Endothelial cell of umbilical vein (primary cell): ENCODE data around the gene SHC4. TPM values are rescaled to one million over a fixed set of nuclear protein-coding genes. Genes with fewer than 3 reads are reported as not detected.

Experiments
- BruUV-seq: library from RNA; stranded (reverse); fragments of 400-500 nt; replicated peaks from 2 replicates; lab custom pipeline; 2021; lab: Mats Ljungman, UMichigan
- CTCF ChIA-PET: fragments of 300-600, 350-600 bp; sonication (Branson Sonifier 250); formaldehyde crosslinking; loops from one replicate; lab custom pipeline; 2021; ENCODE audit warnings: antibody characterized with exemption, inconsistent platforms; lab: Charles Lee
- POLR2A ChIA-PET: fragments of 300-600, 350-600 bp; sonication (Branson Sonifier 250); formaldehyde crosslinking; loops from one replicate; lab custom pipeline; 2021; ENCODE audit warnings: antibody characterized with exemption, inconsistent platforms; lab: Charles Lee
- DNase-seq: peaks from one replicate; pipeline ENCODE4 v3.0.0-alpha.2; 2011; ENCODE audit warnings: low read depth, low spot score
- FAIRE-seq: peaks from 2 replicates; lab custom pipeline; 2011; peaks lifted over from hg19 to GRCh38; lab: Jason Lieb, UNC
- H2AFZ ChIP-seq: 2 replicates; pipeline ENCODE4 v1.6.0; 2012; ENCODE audit warnings: low read depth, low read length, control low read depth, inconsistent platforms
- H3K27ac ChIP-seq: 2 replicates; pipeline ENCODE4 v1.5.1; 2011; ENCODE audit warnings: low read depth, mild to moderate bottlenecking, control low read depth, low read length, moderate library complexity; ENCODE audit not compliant: insufficient read depth
- H3K27me3 ChIP-seq, 2 experiments: 2 replicates each; pipeline versions ENCODE4 v1.6.0 to v1.6.1; 2011; ENCODE audit warnings: low read length in 2 of 2, mixed read lengths in 1 of 2; ENCODE audit not compliant: control insufficient read depth in 2 of 2, insufficient read depth in 2 of 2
- H3K36me3 ChIP-seq, 2 experiments: 2 replicates in 1 of 2; 3 replicates in 1 of 2; pipeline ENCODE4 v1.5.1; 2011; ENCODE audit warnings: low read length in 2 of 2, mild to moderate bottlenecking in 1 of 2, moderate library complexity in 1 of 2; ENCODE audit not compliant: control insufficient read depth in 2 of 2, insufficient read depth in 2 of 2; ENCODE audit errors: extremely low read depth in 1 of 2
- H3K4me1 ChIP-seq: 3 replicates; pipeline ENCODE4 v1.5.1; 2011; ENCODE audit warnings: mild to moderate bottlenecking, low read length; ENCODE audit not compliant: control insufficient read depth, insufficient read depth; ENCODE audit errors: extremely low read depth
- H3K4me2 ChIP-seq: 2 replicates; pipeline ENCODE4 v1.6.1; 2011; ENCODE audit warnings: low read length, control low read depth, mixed read lengths; ENCODE audit not compliant: insufficient read depth
- H3K4me3 ChIP-seq, 3 experiments: fragments of 200-600 bp in 1 of 3; sonication (generic), shearing (Covaris generic) in 1 of 3; replicated peaks in 1 of 3; 2 replicates each; pipeline ENCODE4 v1.5.1; 2011 to 2016; ENCODE audit warnings: control low read depth in 3 of 3, low read length in 3 of 3, mild to moderate bottlenecking in 2 of 3, inconsistent platforms in 1 of 3, low read depth in 1 of 3, moderate library complexity in 1 of 3; ENCODE audit not compliant: insufficient read depth in 1 of 3
- H3K79me2 ChIP-seq: 2 replicates; pipeline ENCODE4 v1.6.0; 2012; ENCODE audit warnings: low read length, inconsistent platforms; ENCODE audit not compliant: control insufficient read depth, insufficient read depth
- H3K9ac ChIP-seq: replicated peaks from 2 replicates; pipeline ENCODE3; 2011; ENCODE audit warnings: low read length, control low read depth; ENCODE audit not compliant: insufficient read depth; ENCODE audit errors: extremely low read depth
- H3K9me1 ChIP-seq: replicated peaks from 3 replicates; pipeline ENCODE4 v1.6.0; 2011; ENCODE audit warnings: mild to moderate bottlenecking, low read length; ENCODE audit not compliant: control insufficient read depth, insufficient read depth; ENCODE audit errors: extremely low read depth
- H3K9me3 ChIP-seq: replicated peaks from 2 replicates; pipeline ENCODE4 v1.5.1; 2012; ENCODE audit warnings: low read length, inconsistent platforms; ENCODE audit not compliant: control insufficient read depth, insufficient read depth
- H4K20me1 ChIP-seq: replicated peaks from 2 replicates; pipeline ENCODE3; 2011; ENCODE audit warnings: mild to moderate bottlenecking, low read length; ENCODE audit not compliant: control insufficient read depth, insufficient read depth; ENCODE audit errors: extremely low read depth
- EZH2 ChIP-seq: IDR thresholded peaks from 2 replicates; pipeline ENCODE4 v1.6.1; 2012; ENCODE audit warnings: borderline replicate concordance, low read depth, mild to moderate bottlenecking, moderate library complexity, low read length, inconsistent platforms; ENCODE audit not compliant: severe bottlenecking
- FOS ChIP-seq: IDR thresholded peaks from 2 replicates; pipeline ENCODE4 v1.6.1; 2011; ENCODE audit warnings: mild to moderate bottlenecking, low read length, moderate library complexity, borderline replicate concordance; ENCODE audit not compliant: insufficient read depth
- GATA2 ChIP-seq: IDR thresholded peaks from 2 replicates; pipeline ENCODE4 v1.7.0; 2011; ENCODE audit warnings: low read depth, mild to moderate bottlenecking, moderate library complexity, mixed read lengths, low read length; ENCODE audit not compliant: insufficient read length, insufficient read depth
- JUN ChIP-seq: IDR thresholded peaks from 2 replicates; pipeline ENCODE4 v1.6.1; 2011; ENCODE audit warnings: borderline replicate concordance, low read depth; ENCODE audit not compliant: insufficient read length, insufficient read depth
- MYC ChIP-seq: IDR thresholded peaks from one replicate; pipeline ENCODE4 v1.6.1; 2011; ENCODE audit warnings: mild to moderate bottlenecking, low read depth, low read length
- POLR2A ChIP-seq: IDR thresholded peaks from 2 replicates; pipeline ENCODE4 v1.6.1; 2012; ENCODE audit warnings: low read depth, mild to moderate bottlenecking, control low read depth, low read length
- POLR2AphosphoS5 ChIP-seq: IDR thresholded peaks from 2 replicates; pipeline ENCODE4 v1.6.1; 2012; ENCODE audit warnings: low read depth, mild to moderate bottlenecking, control low read depth, low read length, moderate library complexity; ENCODE audit not compliant: insufficient read depth
- dilution Hi-C: fragments of 300-500 bp; cut with MboI; formaldehyde crosslinking; loops from one replicate; pipeline ENCODE4 v1.15.0; 2019; ENCODE audit warnings: low sequenced_read_pairs; ENCODE audit not compliant: extremely low pct_ligation_motif_present
- intact Hi-C: fragments of 100-400 bp; cut with micrococcal nuclease; formaldehyde crosslinking; loops from one replicate; pipeline ENCODE4 v1.10.0; 2022
- polyA plus RNA-seq, 4 experiments: library from polyadenylated mRNA; depleted of rRNA in 3 of 4; stranded (reverse) in 3 of 4; unstranded in 1 of 4; fragments of >200 nt; gene quantifications; 2 replicates each; pipeline versions ENCODE4 v1.2.1 to v1.2.3, GENCODE V29; 2011 to 2012; ENCODE audit warnings: missing spikeins in 1 of 4
- total RNA-seq: library from RNA; stranded (reverse); gene quantifications from 2 replicates; pipeline ENCODE4 v1.2.3, GENCODE V29; 2021
- TF ChIP-seq, protein P1 (sequence below): IDR thresholded peaks from 2 replicates; pipeline ENCODE4 v1.6.1; 2011; ENCODE audit not compliant: insufficient read depth, insufficient read length
- TF ChIP-seq, protein P2 (sequence below), 2 donors: IDR thresholded peaks; 1 replicate in 1 of 2; 2 replicates in 1 of 2; pipeline ENCODE4 v1.5.1; 2011; ENCODE audit warnings: low read length in 2 of 2, mild to moderate bottlenecking in 2 of 2, moderate library complexity in 2 of 2, control low read depth in 1 of 2, inconsistent platforms in 1 of 2, low read depth in 1 of 2; ENCODE audit not compliant: insufficient read depth in 1 of 2; ENCODE audit errors: extremely low read depth in 1 of 2

The SHC4 gene
- total and polyA plus RNA-seq, 2 donors (not counting 3 experiments of a cell fraction or from before 2014, with no cell fraction given): 0.20 TPM; not detected in 1

DNA sequence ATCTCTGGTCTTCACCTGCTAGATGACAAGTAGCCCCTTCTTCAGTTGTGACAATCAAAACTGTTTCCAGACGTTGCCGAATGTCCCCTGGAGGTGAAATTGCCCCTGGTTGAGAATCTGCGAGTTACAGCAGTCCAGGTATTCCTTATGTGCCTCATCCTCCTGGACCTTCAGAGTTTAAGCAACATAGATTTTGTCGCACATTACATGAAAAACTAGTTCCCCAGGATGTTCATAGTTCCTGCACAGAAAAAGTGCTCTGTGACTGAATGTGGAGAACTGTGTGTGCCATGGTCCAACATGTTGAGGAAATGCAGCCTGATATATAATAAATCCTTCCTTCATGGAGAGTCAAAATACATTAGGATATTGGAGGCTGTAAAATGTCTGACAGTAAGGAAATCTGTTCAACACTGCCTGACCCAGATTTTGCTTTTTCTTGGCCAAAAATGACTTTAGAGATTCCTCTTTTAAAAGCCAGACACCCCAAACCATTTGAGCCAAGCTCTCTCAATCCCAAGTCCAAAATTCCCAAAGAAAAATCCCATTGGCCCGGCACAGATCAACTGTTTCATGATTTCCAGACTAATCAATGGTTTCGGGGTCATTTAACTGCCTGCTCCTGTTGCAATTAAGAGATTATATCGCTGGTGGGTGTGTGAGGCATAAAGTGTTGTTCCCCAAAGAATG lies 20.4 kb upstream of the SHC4 start:
- BruUV-seq: no TSS peak
- peaks cover 5 to 9% of the 10 kb centered on the region in 2 experiments for H3K27me3 ChIP-seq
- ChIA-PET CTCF (interaction anchor here (1.0 to 4.3 kb wide), 4 partner anchors 9 to 162 kb away, joined by 3 to 33 read pairs (median 6); no protein-coding TSS in a partner anchor), POLR2A (no interaction called here)
- no peaks in the 10 kb centered on the region for H3K9me3 ChIP-seq
- H3K36me3 ChIP-seq: no peaks in the 10 kb centered on the region
- H3K27ac ChIP-seq: no peak overlapping the region
- no peak overlapping the region for H3K9ac ChIP-seq
- no peak overlapping the region for H3K4me2 ChIP-seq
- TF ChIP-seq EZH2 (no peak), POLR2A (no peak), POLR2AphosphoS5 (no peak), FOS (no peak), GATA2 (no peak)
- TF ChIP-seq, protein P1, sequence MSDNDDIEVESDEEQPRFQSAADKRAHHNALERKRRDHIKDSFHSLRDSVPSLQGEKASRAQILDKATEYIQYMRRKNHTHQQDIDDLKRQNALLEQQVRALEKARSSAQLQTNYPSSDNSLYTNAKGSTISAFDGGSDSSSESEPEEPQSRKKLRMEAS: no peak
- no peak overlapping the region for H2AFZ ChIP-seq
- no peak for DNase-seq
- no peaks in the 10 kb centered on the region for H3K9me1 ChIP-seq
- no peaks in the 10 kb centered on the region for H3K4me1 ChIP-seq
- no peak for FAIRE-seq
- no peak overlapping the region for H3K4me3 ChIP-seq
- H4K20me1 ChIP-seq: no peaks in the 10 kb centered on the region
- intact Hi-C loops: no loop called here
- H3K79me2 ChIP-seq: no peaks in the 10 kb centered on the region
- dilution Hi-C loops: no loop called here

- Histone ChIP-seq H3K9me1 (no peaks in the 10 kb centered on the region), H3K36me3 (no peaks in the 10 kb centered on the region), H4K20me1 (no peaks in the 10 kb centered on the region), H3K27ac (no peak overlapping the region), H3K9ac (no peak overlapping the region), H3K4me2 (no peak overlapping the region), H3K9me3 (no peaks in the 10 kb centered on the region), H3K4me1 (no peaks in the 10 kb centered on the region), H3K4me3 (no peak overlapping the region), H3K27me3 (peaks cover 5 to 9% of the 10 kb centered on the region in 2 experiments), H3K79me2 (no peaks in the 10 kb centered on the region), H2AFZ (no peak overlapping the region)
- intact Hi-C loops: no loop called here
- CTCF ChIA-PET: interaction anchor here (1.0 to 2.1 kb wide), 2 partner anchors 11 to 162 kb away, joined by 4 to 7 read pairs; no protein-coding TSS in a partner anchor
- POLR2A ChIA-PET: no interaction called here
- dilution Hi-C loops: no loop called here
- TF ChIP-seq EZH2 (no peak), JUN (no peak), MYC (no peak), GATA2 (no peak), FOS (no peak), POLR2A (no peak), POLR2AphosphoS5 (no peak)
- TF ChIP-seq, protein P2, sequence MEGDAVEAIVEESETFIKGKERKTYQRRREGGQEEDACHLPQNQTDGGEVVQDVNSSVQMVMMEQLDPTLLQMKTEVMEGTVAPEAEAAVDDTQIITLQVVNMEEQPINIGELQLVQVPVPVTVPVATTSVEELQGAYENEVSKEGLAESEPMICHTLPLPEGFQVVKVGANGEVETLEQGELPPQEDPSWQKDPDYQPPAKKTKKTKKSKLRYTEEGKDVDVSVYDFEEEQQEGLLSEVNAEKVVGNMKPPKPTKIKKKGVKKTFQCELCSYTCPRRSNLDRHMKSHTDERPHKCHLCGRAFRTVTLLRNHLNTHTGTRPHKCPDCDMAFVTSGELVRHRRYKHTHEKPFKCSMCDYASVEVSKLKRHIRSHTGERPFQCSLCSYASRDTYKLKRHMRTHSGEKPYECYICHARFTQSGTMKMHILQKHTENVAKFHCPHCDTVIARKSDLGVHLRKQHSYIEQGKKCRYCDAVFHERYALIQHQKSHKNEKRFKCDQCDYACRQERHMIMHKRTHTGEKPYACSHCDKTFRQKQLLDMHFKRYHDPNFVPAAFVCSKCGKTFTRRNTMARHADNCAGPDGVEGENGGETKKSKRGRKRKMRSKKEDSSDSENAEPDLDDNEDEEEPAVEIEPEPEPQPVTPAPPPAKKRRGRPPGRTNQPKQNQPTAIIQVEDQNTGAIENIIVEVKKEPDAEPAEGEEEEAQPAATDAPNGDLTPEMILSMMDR (IDR thresholded peaks at IDR 0.05; ENCODE audit: extremely low read depth in 1 of 2, insufficient read depth in 1 of 2, low read depth in 1 of 2, low read length in 2 of 2): no peak
- TF ChIP-seq, protein P1: no peak
- no TSS peak for BruUV-seq
- DNase-seq (peak; percentile 9), FAIRE-seq (no peak)
Observed at GRCh38 chr15:48983300-48983699, 19.6 kb upstream of the SHC4 start.
